Mucosa of descending colon (tissue), 3 donors: ENCODE measurements around the gene LCN10. TPM values are rescaled to one million over a fixed set of nuclear protein-coding genes. Genes with fewer than 3 reads are reported as not detected.
"Not testable (repeated sequence)": the region's sequence is repeated elsewhere in the genome, so short reads cannot be mapped to it uniquely, and the experiment has no call there.

Experiments
- ATAC-seq: fragments of 200-7000 bp; cut with Tn5 transposase; one replicate; pipeline ENCODE4 v1.9.1; 2020; ENCODE audit warnings: mild to moderate bottlenecking, moderate library complexity
- DNase-seq, 3 donors: peaks; one replicate each; pipeline ENCODE4 v3.0.0-alpha.2; 2020
- H3K36me3 ChIP-seq: fragments of 200-600 bp; one replicate; pipeline ENCODE4 v1.8.0; 2021; ENCODE audit warnings: low read depth, mild to moderate bottlenecking
- H3K4me1 ChIP-seq: fragments of 200-600 bp; one replicate; pipeline ENCODE4 v1.8.0; 2021; ENCODE audit warnings: low read depth, mild to moderate bottlenecking
- H3K4me3 ChIP-seq: fragments of 200-600 bp; one replicate; pipeline ENCODE4 v1.8.0; 2021; ENCODE audit warnings: mild to moderate bottlenecking
- H3K9me3 ChIP-seq: fragments of 200-600 bp; one replicate; pipeline ENCODE4 v1.8.0; 2021; ENCODE audit warnings: mild to moderate bottlenecking
- intact Hi-C, 2 donors: fragments of 100-400 bp; cut with DNase I in 1 of 2; cut with micrococcal nuclease in 1 of 2; formaldehyde crosslinking; loops; one replicate each; pipeline versions ENCODE4 v1.11.0 to v1.11.1; 2022; cut with DNase I, micrococcal nuclease
- total RNA-seq, 3 donors: library from RNA; stranded (reverse); fragmentation: NEBNext Ultra II Directional in 2 of 3; extraction: Animal tissue kit (Norgen Biotek cat#: 25700) in 2 of 3; gene quantifications; one replicate each; pipeline versions ENCODE4 v1.2.1 to v1.2.4, GENCODE V29; 2021 to 2023
- TF ChIP-seq, protein P1 (sequence below): fragments of 200-600 bp; IDR thresholded peaks from one replicate; pipeline ENCODE4 v1.8.0; 2022; ENCODE audit warnings: antibody characterized with exemption, mild to moderate bottlenecking
- donor health status: DM: no; HTN: no; CAD: no; lungs with moderate emphysema.
- donor health status: DM: no; HTN: no; CAD: no.
- donor health status: DM: no; HTN: yes; CAD: no.

The LCN10 gene
- total RNA-seq, 3 donors from 2014 or later, result 0.12 to 5.1 (median 2.7) TPM

DNA sequence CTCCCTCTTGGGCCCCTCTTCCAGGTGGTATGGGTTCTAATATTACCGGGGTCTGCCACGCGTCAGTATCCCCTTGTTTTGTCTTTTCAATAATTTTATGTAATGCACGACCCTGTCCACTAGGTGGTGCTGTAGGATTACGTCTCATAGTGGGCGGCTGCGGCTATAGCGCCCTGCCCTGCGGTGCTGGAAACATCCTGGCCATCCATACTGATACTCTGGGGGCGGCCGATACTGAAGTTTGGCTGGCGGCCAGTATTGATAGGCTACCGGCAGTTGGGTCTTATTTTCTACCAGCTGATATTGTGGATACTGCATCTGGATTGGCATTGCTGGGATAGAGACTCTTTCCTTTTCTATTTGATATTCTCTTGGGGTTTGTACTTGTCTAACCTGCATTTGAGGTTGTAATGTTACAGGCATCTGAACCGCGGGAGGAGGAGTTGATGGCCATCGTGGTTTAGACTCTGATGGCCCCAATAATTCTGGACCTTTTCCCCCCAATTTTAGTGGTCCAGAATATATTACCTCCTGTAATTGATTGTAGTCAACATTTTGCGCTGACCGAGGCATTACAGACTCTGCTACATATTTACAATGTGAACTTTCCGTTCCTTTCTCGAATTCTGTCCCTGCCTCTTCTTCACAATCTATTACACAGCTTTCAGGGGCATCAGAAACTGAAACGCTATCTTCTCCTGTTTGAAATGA lies 45.1 kb upstream of the LCN10 start:
- Histone ChIP-seq H3K36me3 (peaks cover 3% of the 10 kb centered on the region), H3K4me1 (peaks cover 38% of the 10 kb centered on the region), H3K9me3 (no peaks in the 10 kb centered on the region), H3K4me3 (no peak overlapping the region)
- intact Hi-C loops, result loop anchor here in 1 of 2 donors (5.0 kb wide), 1 partner anchor 239 kb away; the partner anchor contains the start of gene ABCA2
- TF ChIP-seq, protein P1, sequence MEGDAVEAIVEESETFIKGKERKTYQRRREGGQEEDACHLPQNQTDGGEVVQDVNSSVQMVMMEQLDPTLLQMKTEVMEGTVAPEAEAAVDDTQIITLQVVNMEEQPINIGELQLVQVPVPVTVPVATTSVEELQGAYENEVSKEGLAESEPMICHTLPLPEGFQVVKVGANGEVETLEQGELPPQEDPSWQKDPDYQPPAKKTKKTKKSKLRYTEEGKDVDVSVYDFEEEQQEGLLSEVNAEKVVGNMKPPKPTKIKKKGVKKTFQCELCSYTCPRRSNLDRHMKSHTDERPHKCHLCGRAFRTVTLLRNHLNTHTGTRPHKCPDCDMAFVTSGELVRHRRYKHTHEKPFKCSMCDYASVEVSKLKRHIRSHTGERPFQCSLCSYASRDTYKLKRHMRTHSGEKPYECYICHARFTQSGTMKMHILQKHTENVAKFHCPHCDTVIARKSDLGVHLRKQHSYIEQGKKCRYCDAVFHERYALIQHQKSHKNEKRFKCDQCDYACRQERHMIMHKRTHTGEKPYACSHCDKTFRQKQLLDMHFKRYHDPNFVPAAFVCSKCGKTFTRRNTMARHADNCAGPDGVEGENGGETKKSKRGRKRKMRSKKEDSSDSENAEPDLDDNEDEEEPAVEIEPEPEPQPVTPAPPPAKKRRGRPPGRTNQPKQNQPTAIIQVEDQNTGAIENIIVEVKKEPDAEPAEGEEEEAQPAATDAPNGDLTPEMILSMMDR, result peak; percentile 56
- DNase-seq, result peak; percentile 76 to 88 (median 80)
- ATAC-seq, result peak; percentile 13

DNA sequence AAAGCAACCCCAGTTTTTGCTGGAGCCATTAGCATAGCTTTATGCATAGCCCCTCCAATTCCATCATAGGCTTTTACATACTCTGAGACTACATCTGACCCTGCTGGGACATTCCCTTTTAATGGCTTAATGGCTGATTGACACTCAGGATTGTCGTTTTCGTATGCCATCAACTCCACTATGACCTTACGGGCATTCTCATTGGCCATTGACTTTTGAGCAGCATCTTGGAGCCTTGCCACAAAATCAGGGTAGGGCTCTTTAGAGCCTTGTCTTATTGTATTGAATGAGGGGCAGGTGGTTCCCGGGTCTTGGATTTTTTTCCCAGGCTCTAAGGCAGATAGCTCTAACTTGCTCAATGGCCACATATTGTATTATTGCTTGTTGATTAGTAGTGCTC lies 44.2 kb upstream of the LCN10 start:
- H3K4me1 ChIP-seq, result peaks cover 31% of the 10 kb centered on the region
- not testable (repeated sequence) for H3K4me3 ChIP-seq, H3K9me3 ChIP-seq, H3K36me3 ChIP-seq, ATAC-seq
- intact Hi-C loops, result loop anchor here in 1 of 2 donors (5.0 kb wide), 1 partner anchor 240 kb away; the partner anchor contains the start of gene ABCA2
- DNase-seq, result peak in 1 of 3 donors; percentile 69

DNA sequence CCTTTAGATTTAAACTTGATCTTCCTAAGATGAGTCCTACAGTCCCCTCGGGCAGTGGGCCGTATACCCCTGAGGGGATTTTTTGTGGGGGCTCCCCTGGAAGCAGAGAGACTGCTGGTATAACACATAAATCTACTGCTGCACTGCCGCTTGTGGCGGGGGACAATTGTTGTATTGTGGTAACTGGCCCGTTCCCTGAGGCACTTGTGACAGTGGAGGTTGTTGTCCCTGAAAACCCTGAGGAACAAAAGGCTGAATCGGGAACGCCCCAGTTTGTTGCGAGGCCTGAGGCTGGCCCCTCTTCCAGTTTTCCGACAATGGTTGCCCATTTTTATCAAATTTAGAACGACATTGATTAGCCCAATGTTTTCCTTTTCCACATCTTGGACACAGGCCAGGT lies 43.7 kb upstream of the LCN10 start:
- TF ChIP-seq, protein P1, result no peak
- H3K4me1 ChIP-seq, result peaks cover 26% of the 10 kb centered on the region
- ATAC-seq, result no peak
- H3K4me3 ChIP-seq, result no peak overlapping the region
- DNase-seq, result no peak
- intact Hi-C loops, result loop anchor here in 1 of 2 donors (5.0 kb wide), 1 partner anchor 241 kb away; the partner anchor contains the start of gene ABCA2
- peaks cover 3% of the 10 kb centered on the region for H3K36me3 ChIP-seq
- no peaks in the 10 kb centered on the region for H3K9me3 ChIP-seq

DNA sequence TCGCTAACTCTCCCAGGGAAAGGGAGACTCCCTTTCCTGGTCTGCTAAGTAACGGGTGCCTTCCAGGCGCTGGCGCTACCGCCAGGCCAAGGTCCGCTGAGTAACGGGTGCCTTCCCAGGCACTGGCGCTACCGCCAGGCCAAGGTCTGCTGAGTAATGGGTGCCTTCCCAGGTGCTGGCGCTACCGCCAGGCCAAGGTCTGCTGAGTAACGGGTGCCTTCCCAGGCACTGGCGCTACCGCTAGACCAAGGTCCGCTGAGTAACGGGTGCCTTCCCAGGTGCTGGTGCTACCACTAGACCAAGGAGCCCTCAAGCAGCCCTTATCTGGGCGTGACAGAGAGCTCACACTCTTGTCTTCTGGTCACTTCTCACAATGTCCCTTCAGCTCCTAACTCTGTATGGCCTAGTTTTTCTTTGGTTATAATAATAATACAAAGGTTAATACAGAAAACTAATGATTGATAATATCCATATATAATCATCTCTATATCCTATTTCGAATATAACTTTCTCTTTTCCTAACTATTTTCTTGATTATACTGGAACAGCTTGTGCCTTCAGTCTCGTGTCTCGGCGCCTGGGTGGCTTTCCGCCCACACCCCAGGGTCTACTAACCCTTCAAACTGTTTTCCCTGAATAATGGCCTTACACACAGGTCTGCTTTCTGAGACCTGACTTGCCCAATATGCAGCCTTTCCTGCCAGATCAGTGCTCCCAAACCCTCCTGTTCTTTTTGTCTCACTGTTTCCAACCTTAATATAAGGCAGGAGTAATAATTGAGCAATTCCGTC lies 43.0 kb upstream of the LCN10 start:
- DNase-seq, H3K4me3 ChIP-seq, H3K9me3 ChIP-seq, H3K36me3 ChIP-seq: not testable (repeated sequence)
- peaks cover 26% of the 10 kb centered on the region for H3K4me1 ChIP-seq
- ATAC-seq, result peak; percentile 44
- intact Hi-C loops, result loop anchor here in 1 of 2 donors (5.0 kb wide), 1 partner anchor 242 kb away; the partner anchor contains the start of gene ABCA2

GRCh38 chr9:136784997-136785361 lies 42.2 kb upstream of the LCN10 start:
- ATAC-seq (peak; percentile 58), DNase-seq (no peak)
- no peaks in the 10 kb centered on the region for H3K36me3 ChIP-seq
- TF ChIP-seq, protein P1, result no peak
- H3K4me1 ChIP-seq, result peaks cover 19% of the 10 kb centered on the region
- no peak overlapping the region for H3K4me3 ChIP-seq
- intact Hi-C loops, result loop anchor here (5.0 kb wide), 2 partner anchors 242 to 247 kb away; partner anchors contain the start of genes ABCA2 (in 1 of the 2) and FUT7 (in 1 of the 2)
- no peaks in the 10 kb centered on the region for H3K9me3 ChIP-seq

DNA sequence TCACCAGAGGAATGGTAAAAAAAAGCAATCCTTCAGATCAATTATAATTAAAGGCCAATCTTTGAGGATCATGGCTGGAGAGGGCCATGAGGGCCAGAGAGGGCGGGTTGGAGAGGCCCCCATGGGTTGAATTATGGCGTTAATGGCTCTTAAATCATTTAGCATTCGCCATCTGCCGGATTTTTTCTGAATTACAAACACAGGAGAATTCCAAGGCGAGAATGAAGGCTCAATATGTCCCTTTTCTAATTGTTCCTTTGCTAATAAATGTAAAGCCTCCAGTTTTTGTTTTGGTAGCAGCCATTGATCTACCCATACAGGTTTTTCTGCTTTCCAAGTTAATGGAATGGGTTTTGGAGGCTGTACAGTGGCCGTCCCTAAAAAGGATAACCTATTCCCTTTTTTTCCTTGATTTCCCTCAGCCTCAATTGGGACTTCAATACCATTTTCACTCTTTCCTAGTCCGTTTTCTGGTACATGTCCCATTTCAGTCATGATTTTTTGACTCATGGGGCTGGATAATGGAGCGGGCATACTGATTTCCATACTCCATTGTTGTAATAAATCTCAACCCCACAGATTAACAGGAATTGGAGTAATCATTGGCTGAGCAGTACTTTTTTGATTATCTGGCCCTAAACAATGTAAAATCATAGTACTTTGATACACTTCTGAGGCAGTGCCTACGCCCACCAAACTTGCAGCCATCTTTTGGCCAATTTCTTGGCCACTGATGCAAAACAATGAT lies 41.7 kb upstream of the LCN10 start:
- TF ChIP-seq, protein P1, result peak; percentile 28
- DNase-seq (peak in 2 of 3 donors; percentile 17 to 79), ATAC-seq (no peak)
- H3K9me3 ChIP-seq, result no peaks in the 10 kb centered on the region
- H3K4me3 ChIP-seq, result no peak overlapping the region
- H3K4me1 ChIP-seq, result peaks cover 13% of the 10 kb centered on the region
- H3K36me3 ChIP-seq, result no peaks in the 10 kb centered on the region
- intact Hi-C loops, result loop anchor here in 1 of 2 donors (5.0 kb wide), 1 partner anchor 248 kb away; the partner anchor contains the start of gene FUT7
